ENCODE data around the gene DDX28.

- TF ChIP-seq, protein P1, sequence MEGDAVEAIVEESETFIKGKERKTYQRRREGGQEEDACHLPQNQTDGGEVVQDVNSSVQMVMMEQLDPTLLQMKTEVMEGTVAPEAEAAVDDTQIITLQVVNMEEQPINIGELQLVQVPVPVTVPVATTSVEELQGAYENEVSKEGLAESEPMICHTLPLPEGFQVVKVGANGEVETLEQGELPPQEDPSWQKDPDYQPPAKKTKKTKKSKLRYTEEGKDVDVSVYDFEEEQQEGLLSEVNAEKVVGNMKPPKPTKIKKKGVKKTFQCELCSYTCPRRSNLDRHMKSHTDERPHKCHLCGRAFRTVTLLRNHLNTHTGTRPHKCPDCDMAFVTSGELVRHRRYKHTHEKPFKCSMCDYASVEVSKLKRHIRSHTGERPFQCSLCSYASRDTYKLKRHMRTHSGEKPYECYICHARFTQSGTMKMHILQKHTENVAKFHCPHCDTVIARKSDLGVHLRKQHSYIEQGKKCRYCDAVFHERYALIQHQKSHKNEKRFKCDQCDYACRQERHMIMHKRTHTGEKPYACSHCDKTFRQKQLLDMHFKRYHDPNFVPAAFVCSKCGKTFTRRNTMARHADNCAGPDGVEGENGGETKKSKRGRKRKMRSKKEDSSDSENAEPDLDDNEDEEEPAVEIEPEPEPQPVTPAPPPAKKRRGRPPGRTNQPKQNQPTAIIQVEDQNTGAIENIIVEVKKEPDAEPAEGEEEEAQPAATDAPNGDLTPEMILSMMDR (IDR thresholded peaks at IDR 0.05; ENCODE audit: extremely low read depth in 1 of 2, insufficient read depth in 1 of 2, low read depth in 1 of 2, low read length in 2 of 2) = no peak
- TF ChIP-seq EZH2 (IDR thresholded peaks at IDR 0.05; ENCODE audit: borderline replicate concordance, low read depth, low read length, severe bottlenecking) (no peak), POLR2A (IDR thresholded peaks at IDR 0.05; ENCODE audit: low read depth, low read length) (no peak), MYC (IDR thresholded peaks at IDR 0.05; ENCODE audit: low read depth, low read length) (no peak), POLR2AphosphoS5 (IDR thresholded peaks at IDR 0.05; ENCODE audit: insufficient read depth, low read depth, low read length) (no peak), GATA2 (IDR thresholded peaks at IDR 0.05; ENCODE audit: insufficient read depth, insufficient read length, low read depth, low read length) (no peak)
- TF ChIP-seq, protein P2, sequence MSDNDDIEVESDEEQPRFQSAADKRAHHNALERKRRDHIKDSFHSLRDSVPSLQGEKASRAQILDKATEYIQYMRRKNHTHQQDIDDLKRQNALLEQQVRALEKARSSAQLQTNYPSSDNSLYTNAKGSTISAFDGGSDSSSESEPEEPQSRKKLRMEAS (IDR thresholded peaks at IDR 0.05; ENCODE audit: insufficient read depth, insufficient read length) = no peak
These were observed 7.4 kb downstream of the DDX28 start, which contains the start of gene DPEP2NB for GRCh38 chr16:68015681-68016080.
